HG03025 (cell line): Measurements from ENCODE around the gene CRYGN.

Experiments
- ATAC-seq: cut with Tn5 transposase; IDR thresholded peaks from one replicate; pipeline ENCODE4 v1.9.1; 2021; ENCODE audit warnings: mild to moderate bottlenecking, moderate library complexity; ENCODE audit not compliant: unreplicated experiment, low FRiP score

Gene CRYGN, protein sequence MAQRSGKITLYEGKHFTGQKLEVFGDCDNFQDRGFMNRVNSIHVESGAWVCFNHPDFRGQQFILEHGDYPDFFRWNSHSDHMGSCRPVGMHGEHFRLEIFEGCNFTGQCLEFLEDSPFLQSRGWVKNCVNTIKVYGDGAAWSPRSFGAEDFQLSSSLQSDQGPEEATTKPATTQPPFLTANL

DNA sequence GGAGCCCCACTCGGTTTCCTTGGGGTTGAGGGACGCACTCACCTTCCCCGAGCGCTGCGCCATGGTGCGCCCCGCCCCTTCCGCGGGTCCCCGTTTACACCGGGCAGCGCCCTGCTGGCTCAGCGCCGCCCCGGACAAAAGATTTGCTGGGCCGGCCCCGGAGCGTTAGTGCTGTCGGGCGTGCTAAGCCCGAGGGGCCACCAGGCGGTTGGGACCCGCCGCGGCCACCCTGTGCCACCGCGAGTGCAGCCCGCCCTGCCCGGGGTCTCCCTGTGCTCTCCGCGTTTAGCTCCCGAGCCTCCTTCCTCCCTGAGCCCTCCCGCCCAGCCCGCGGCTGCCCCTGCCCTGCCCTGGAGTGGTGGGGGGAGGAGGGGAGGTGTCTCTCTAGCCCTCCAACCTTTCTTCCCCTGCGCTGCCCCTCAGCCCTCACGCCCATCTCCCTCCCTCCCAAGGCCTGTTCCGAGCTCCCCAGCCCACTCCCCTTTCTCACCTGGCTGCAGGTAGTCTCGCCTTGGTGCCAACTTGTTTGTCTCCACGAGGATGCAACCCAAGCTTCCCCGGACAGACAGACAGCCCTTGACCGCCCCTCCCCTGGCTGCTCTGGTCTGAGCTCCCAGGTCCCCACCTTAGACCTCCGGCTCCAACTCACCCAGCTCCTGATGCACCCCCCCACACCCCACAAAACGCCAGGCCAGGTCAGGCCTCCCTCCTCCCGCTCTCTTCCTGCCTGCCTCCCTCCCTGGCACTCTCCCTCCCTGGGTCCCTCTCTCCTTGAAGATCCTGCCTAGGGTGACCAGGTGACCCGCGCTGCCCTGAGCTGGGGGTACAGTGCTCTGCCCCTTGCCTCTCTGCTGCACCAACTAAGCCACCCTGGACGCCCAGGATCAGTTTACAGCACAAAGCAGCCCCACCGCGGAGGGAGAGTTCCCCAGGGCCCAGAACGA, at the start of gene CRYGN:
TSS of gene CRYGN (minus strand) at position 287 of the 944 bp plus-strand sequence. CDS start at position 63, 224 bp downstream.
- no peak for ATAC-seq

- ATAC-seq: no peak
Measured at GRCh38 chr7:151489498-151489897, 49.6 kb upstream of the CRYGN start.

DNA sequence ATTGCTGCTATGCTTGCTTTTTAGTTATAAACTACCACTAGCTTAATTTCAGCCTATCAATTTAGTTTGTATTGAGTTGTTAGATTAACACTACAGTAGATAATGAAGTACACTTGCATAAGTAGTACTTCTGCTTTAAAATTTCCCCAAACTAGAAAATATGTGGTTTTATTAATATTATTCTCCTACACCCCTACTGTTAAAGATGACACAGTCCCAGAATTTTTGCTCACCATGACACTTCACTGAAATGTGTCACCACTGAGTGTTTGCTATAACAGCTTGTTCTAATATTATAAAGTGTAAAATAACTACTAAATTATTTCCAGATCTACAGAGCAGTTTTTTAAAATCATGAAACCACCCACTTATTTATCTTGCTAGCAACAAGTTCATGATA, 48.2 kb upstream of the CRYGN start:
- ATAC-seq: no peak

GRCh38 chr7:151487228-151487627, 47.3 kb upstream of the CRYGN start:
- no peak for ATAC-seq

DNA sequence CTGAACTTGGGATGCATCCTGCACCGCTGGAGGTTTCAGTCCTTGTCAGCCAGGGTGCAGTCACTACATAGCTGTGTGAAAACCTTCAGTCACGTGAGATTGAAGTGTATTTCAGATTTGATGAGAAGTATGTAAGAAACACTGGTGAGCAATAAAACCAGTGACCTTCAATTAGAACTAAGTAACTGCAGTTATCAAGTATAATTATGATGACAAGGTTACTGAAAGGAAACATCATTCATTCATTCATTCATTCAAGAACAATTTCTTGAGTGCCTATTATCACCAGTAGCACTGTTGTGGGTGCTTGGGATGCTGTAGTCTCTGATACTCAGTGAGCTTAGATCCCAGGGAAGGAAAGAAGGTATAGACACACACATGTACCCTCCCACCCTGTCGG, 46.1 kb upstream of the CRYGN start:
- ATAC-seq: no peak

DNA sequence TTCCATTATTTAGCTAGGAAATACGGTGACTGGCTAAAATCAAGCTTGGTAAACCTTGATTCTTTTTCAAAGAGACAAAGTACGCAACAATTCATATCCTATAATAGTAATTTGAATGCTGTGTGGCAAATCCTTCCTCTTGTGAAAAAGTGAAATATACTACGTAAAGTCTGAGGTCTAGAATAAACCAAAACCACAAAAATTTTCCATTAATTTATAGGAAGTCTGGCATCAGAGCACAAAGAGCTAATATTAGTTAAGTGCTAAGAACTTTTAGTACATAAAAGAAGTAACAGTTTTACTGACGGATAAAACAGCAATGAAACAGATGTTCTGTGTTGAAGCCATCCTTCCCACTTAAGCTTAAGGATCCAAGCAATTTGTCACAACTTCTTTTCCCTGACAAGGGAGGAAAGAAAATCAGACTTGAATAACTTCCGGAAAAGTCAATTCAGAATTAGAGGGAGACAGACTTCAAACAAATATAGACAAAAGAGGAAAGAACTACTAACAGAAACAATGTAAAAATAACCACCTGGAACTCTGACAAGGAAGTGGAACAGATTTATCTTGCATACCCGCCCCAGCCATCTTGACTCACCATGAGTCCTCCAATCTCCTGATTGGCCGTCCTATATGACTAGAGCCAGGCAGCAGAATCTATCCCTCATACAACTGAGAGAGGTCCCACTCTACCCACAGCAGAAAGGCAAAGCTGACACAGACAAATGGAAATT, 45.2 kb upstream of the CRYGN start:
- no peak for ATAC-seq

- ATAC-seq: no peak
Measured at GRCh38 chr7:151483711-151483983, 43.7 kb upstream of the CRYGN start.

DNA sequence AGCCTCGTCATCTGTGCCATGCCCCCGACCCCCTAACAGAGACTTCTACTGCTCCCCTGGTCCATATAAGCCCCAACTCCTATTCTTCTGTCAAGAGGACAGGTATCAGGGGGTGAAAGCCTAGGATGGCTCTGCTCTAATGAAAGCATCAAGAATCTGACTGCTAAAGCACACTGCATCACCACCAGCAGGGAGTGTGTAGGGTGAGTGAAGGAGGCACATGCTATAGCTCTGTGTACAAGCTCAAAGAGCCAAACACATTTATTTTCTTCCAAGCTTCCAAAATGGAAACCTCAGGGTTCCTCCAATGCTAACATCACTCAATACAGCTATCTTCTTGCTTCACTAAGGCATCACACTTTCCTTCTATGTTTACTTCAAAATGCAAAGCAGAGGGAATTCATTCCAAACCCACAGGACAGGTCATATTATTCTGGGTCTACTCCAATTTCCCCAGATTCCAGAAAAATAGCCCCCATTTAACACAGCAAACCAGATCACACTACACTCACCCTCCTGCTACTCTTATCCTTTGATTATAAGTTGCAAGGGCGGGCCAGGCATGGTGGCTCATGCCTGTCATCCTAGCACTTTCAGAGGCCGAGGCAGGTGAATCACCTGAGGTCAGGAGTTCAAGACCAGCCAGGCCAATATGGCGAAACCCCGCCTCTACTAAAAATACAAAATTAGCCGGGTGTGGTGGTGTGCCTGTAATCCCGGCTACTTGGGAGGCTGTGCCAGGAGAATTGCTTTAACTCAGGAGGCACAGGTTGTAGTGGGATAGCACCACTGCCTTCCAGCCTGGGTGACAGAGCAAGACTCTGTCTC, 43.2 kb upstream of the CRYGN start:
- ATAC-seq: no peak

DNA sequence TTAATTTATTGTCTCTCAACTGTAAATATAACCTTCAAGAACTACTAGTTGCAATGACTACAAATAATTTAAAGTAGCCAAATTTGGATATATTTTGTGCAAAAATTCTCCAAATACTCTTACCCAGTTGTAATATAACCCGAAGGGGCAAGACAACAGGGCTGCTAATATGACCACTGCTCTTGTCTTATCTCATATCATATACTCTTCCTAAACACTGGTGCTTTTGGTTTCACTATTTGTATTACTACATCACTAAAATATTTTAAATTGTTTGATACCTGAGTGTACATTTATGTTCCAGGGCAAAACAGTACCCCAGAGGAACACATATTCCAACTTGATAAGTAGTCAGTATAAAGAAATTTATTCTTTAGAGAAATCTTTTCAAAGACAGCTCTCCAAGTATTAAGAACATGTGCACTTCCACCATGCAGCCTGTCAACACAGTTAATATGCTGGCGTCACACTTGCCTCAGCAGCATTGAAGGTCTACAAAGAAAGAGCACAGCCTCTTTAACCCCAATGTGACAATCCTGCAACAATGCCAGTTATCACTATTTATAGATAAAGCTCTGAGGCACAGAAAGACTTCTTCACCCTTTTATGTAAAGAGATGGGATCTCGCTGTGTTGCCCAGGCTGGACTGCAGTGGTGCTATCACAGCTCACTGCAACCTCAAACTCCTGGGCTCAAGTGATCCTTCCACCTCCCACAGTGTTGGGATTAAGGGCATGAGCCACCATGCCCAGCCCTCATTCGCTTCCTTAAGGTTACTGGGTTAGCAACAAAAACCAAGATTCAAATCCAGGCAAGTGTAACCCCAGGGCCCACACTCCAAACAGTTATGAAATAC, 41.9 kb upstream of the CRYGN start:
- ATAC-seq: no peak

- ATAC-seq: no peak
Measured at GRCh38 chr7:151477867-151478266, 37.9 kb upstream of the CRYGN start.

DNA sequence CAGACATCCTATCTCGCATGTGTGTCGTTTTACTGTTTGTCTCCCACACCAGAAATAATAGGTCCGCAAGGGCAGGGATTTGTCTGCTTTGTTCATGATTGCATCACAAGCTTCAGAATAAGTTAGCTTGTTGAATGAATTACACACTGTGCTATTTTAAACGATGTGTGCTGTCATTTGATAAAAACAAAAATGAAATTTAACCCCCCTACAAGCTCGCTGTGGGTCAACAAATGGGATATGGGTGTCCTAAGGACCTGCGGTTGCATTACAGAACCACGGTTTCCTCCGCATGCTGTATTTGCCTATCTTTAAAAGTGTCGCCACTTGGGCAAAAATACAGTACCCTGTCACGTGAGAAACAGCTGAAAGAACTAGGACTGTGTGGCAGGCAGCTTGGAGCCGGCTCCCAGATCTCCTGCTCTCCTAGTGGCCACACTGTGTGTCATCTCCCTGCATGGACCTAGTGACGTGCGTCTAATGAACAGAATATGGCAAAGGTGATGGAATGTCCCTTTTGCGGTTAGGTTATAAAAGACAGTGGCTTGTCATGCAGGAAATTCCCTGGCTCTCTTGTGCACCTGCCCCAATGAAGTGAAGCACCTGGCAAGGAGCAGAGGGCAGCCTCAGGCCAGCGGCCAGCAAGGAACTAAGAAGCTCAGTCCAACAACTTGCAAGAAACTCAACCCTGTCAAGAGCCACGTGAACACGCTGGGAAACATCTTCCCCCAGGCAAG, 32.9 kb upstream of the CRYGN start:
- ATAC-seq: no peak

GRCh38 chr7:151470711-151471110, 30.8 kb upstream of the CRYGN start:
- ATAC-seq: no peak

DNA sequence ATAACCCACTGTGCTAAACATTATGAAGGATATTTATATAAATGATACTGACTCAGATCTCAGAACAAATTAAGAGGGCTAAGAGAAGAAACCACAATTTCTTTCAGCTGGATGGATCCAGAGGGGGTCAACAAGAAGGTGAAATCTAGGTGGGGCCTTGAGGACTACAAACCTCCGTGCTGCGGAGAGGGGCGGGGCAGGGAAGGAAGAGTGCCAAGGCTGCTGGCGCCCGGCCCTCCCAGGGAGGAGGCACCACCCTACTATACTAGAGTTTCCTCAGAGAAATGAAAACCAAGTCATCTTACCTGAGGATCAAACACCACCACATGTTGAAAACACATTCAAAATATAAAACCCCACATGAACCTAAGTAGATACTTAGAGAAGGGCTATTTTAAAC, 29.3 kb upstream of the CRYGN start:
- no peak for ATAC-seq

DNA sequence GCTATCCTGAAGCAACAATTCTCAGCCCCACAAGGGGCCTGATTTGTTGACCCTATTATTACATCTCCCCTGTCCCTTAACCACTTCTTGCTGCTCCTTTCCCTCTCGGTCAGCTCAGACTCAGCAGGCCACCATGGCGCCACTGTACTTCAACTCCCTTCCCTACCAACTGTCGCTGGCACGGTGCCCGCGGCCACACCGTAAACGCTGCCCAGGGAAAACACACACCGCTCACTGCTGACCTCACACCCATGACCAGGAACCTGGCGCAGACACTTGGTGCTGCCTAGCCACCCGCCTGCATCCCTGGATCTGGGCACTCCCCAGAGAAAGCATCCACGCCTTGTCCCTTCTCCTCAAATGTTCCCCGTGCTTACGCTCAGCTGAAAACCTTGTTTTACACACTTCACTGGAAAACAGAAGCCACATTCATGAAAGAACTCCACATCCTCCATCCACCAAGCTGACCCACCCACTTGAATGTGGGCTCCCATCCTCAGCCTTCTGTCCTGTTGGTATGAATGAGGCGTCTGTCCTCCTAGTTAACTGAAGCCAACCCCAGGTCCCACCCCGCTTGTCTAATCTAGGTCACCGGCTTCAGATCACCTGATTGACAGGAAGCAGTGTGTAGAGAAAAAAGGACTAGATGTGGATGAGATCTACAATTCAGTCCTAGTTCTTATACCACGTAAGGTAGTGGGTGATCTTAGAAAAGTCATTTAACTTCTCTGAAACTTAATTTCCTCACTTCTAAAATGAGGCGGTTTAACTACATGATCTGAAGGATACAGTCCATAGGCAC, 28.5 kb upstream of the CRYGN start:
- no peak for ATAC-seq

DNA sequence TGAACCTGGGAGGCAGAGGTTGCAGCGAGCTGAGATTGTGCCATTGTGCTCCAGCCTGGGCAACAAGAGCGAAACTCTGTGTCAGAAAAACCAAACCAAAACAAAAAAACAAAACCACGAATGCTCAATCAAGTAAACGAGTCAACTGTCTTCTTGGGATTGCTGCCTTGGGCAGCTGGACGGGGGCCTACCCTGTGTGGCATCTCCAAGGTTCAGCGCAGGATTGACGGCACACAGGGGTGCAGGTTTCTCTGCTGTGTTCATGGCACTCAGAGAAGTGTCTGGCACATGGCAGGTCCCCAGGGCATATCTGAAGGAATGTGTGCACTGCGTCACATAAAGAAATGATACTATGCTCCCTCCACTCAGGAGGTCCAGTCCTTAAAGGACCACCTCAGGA, 25.2 kb upstream of the CRYGN start:
- ATAC-seq: no peak

GRCh38 chr7:151462306-151462779, 22.4 kb upstream of the CRYGN start:
- no peak for ATAC-seq

- ATAC-seq: no peak
Measured at GRCh38 chr7:151461942-151462230, 21.9 kb upstream of the CRYGN start.
